K562 (cell line): Measurements from ENCODE around the gene GH2. TPM values are rescaled to one million over a fixed set of nuclear protein-coding genes. Genes with fewer than 3 reads are reported as not detected.

Experiments used
- CSDE1 ChIP-seq, 2 experiments: fragments of 450-650 bp; IDR thresholded peaks; 2 replicates each; pipeline ENCODE4 v1.6.1; 2016; ENCODE audit warnings: mild to moderate bottlenecking in 1 of 2
- DIDO1 ChIP-seq: fragments of 450-650 bp; IDR thresholded peaks from 2 replicates; pipeline ENCODE4 v1.6.1; 2016; ENCODE audit warnings: low read depth, missing biosample characterization, missing genetic modification characterization
- E2F3 ChIP-seq: fragments of 250-450 bp; sonication (Bioruptor Pico); IDR thresholded peaks from 2 replicates; pipeline ENCODE4 v1.4.0; 2020; ENCODE audit warnings: mild to moderate bottlenecking
- ESRRA ChIP-seq: fragments of 450-650 bp; IDR thresholded peaks from 2 replicates; pipeline ENCODE4 v1.6.1; 2014; ENCODE audit warnings: low read depth, mild to moderate bottlenecking, moderate library complexity, borderline replicate concordance
- GATAD2B ChIP-seq: fragments of 450-650 bp; IDR thresholded peaks from 2 replicates; pipeline ENCODE4 v1.6.1; 2017; ENCODE audit warnings: mild to moderate bottlenecking, borderline replicate concordance
- KAT7 ChIP-seq: sonication (generic); formaldehyde crosslinking; IDR thresholded peaks from 2 replicates; pipeline ENCODE4 v1.8.0; 2022; ENCODE audit warnings: missing genetic modification reagents, mild to moderate bottlenecking, borderline replicate concordance
- L3MBTL2 ChIP-seq: fragments of 450-650 bp; IDR thresholded peaks from 2 replicates; pipeline ENCODE4 v1.6.1; 2016; ENCODE audit warnings: mild to moderate bottlenecking, moderate library complexity
- LEF1 ChIP-seq: fragments of 450-650 bp; IDR thresholded peaks from 2 replicates; pipeline ENCODE4 v1.6.1; 2016; ENCODE audit warnings: mild to moderate bottlenecking
- MCM5 ChIP-seq: fragments of 450-650 bp; IDR thresholded peaks from 2 replicates; pipeline ENCODE4 v1.6.1; 2016; ENCODE audit warnings: low read depth
- MTA1 ChIP-seq: fragments of 450-650 bp; IDR thresholded peaks from 2 replicates; pipeline ENCODE4 v1.6.1; 2017; ENCODE audit warnings: borderline replicate concordance
- TBL1XR1 ChIP-seq, 2 experiments: IDR thresholded peaks; 2 replicates each; pipeline ENCODE4 v1.6.1; 2012; ENCODE audit warnings: improper control_type of control experiment in 2 of 2, low read length in 2 of 2, mild to moderate bottlenecking in 1 of 2
- TEAD1 ChIP-seq, 2 experiments: fragments of 450-650 bp in 1 of 2; sonication (generic) in 1 of 2; formaldehyde crosslinking; IDR thresholded peaks; 2 replicates each; pipeline versions ENCODE4 v1.4.0 to v1.8.0; 2020 to 2022; ENCODE audit warnings: mild to moderate bottlenecking in 2 of 2, missing genetic modification reagents in 1 of 2
- TEAD4 ChIP-seq, 2 experiments: sonication (generic) in 1 of 2; formaldehyde crosslinking in 1 of 2; IDR thresholded peaks; 2 replicates each; pipeline versions ENCODE4 v1.6.1 to v1.8.0; 2012 to 2022; ENCODE audit warnings: borderline replicate concordance in 1 of 2, inconsistent platforms in 1 of 2, low read length in 1 of 2, mild to moderate bottlenecking in 1 of 2, missing genetic modification reagents in 1 of 2
- TFAM ChIP-seq: fragments of 250-450 bp; sonication (Bioruptor Pico); conservative IDR thresholded peaks from 2 replicates; pipeline ENCODE4 v1.5.0; 2021; ENCODE audit warnings: mild to moderate bottlenecking, moderate library complexity
- ZBTB17 ChIP-seq: fragments of 450-650 bp; formaldehyde crosslinking; IDR thresholded peaks from 2 replicates; pipeline ENCODE4 v1.4.0; 2020; ENCODE audit warnings: mild to moderate bottlenecking
- ZNF41 ChIP-seq: fragments of 250-450 bp; sonication (Bioruptor Pico); conservative IDR thresholded peaks from 2 replicates; pipeline ENCODE4 v1.4.0; 2020; ENCODE audit warnings: mild to moderate bottlenecking
- polyA plus RNA-seq, 8 experiments: library from polyadenylated mRNA; depleted of rRNA in 4 of 8; stranded (reverse) in 5 of 8; unstranded in 3 of 8; fragments of >200 nt; fragmentation: Nextera tagmentation in 2 of 8; fragmentation: Illumina TruSeq in 1 of 8; extraction: Ambion mirVana in 2 of 8; extraction: Trizol in 1 of 8; gene quantifications; 2 replicates each; pipeline versions ENCODE4 v1.2.1 to v1.2.3, GENCODE V29; 2011 to 2014; ENCODE audit warnings: inconsistent platforms in 1 of 8, missing spikeins in 1 of 8
- total RNA-seq, 7 experiments: library from RNA; depleted of rRNA in 6 of 7; stranded (reverse); fragments of >200 nt in 6 of 7; fragmentation: Illumina TruSeq in 2 of 7; extraction: Trizol in 2 of 7; gene quantifications; 2 replicates each; pipeline versions ENCODE4 v1.2.1 to v1.2.3, GENCODE V29; 2011 to 2021; ENCODE audit warnings: low replicate concordance in 1 of 7
- TF ChIP-seq, protein P1 (sequence below): conservative IDR thresholded peaks from 2 replicates; pipeline ENCODE4 v1.6.1; 2011; ENCODE audit warnings: low read depth, mild to moderate bottlenecking, low read length; ENCODE audit not compliant: control insufficient read depth
- TF ChIP-seq, protein P2 (sequence below): fragments of 250-450 bp; sonication (Bioruptor Pico); IDR thresholded peaks from 2 replicates; pipeline ENCODE4 v1.8.0; 2022; ENCODE audit warnings: moderate library complexity, mild to moderate bottlenecking, inconsistent platforms
- TF ChIP-seq, protein P3 (sequence below): sonication (generic); formaldehyde crosslinking; IDR thresholded peaks from 2 replicates; pipeline ENCODE4 v1.8.0; 2022; ENCODE audit warnings: mild to moderate bottlenecking, missing genetic modification reagents
- TF ChIP-seq, protein P4 (sequence below): sonication (generic); formaldehyde crosslinking; IDR thresholded peaks from 2 replicates; pipeline ENCODE4 v1.8.0; 2022; ENCODE audit warnings: mild to moderate bottlenecking, low read depth, missing genetic modification reagents
- TF ChIP-seq, protein P5 (sequence below): fragments of 250-450 bp; sonication (Bioruptor Pico); IDR thresholded peaks from 2 replicates; pipeline ENCODE4 v1.6.1; 2021; ENCODE audit warnings: mild to moderate bottlenecking

GH2 gene
- total and polyA plus RNA-seq, 9 of the 15 experiments (the other 6 are each of a cell fraction or from before 2014, with no cell fraction given), result not detected

DNA sequence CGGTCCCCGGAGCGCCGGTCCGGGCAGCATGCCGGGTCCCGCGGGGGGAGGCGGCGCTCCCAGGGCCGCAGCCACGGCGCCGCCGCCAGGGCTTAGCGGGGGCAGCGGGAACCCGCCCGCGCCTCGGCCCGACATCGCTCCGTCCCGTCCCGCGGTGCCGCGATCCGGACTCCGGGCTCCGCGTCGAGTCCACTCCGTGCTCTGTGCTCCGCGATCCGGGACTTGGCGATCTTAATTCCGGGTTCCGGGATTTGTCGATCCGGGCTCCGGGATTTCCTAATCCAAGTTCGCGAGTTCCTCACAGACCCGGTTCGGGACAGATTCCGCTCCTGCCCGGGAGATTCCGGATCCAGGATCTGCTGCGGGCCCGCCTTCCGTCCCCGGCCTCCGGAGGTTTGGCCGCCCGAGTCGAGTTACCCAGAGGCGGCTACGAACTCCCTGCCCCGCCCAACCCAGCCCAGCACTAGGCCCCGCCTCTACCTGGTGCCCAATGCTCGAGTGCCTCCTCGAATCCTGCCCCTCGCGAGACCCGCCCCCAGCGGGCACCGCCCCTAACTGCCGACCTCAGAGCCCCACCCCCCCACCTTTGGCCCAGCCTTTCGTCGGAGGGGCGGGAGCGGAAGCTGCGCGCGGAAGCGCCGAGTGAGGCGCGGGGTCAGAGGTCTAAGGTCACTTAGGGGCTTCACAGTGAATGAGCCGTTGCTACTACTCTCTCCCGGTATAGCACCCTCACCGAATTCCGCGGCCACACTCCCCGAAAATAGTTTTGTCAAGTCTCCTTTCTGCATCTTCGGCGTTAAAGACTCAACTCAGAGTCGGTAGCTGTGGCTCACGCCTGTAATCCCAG lies 39.0 kb downstream of the GH2 start, which contains the start of gene SMARCD2 (continued):
- TF ChIP-seq, protein P1, sequence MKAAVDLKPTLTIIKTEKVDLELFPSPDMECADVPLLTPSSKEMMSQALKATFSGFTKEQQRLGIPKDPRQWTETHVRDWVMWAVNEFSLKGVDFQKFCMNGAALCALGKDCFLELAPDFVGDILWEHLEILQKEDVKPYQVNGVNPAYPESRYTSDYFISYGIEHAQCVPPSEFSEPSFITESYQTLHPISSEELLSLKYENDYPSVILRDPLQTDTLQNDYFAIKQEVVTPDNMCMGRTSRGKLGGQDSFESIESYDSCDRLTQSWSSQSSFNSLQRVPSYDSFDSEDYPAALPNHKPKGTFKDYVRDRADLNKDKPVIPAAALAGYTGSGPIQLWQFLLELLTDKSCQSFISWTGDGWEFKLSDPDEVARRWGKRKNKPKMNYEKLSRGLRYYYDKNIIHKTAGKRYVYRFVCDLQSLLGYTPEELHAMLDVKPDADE, result peak; percentile 79; the same call in 1 of the 2 replicates
- TF ChIP-seq TFAM (CRISPR knock-in tag) (no peak), TEAD4 (IDR thresholded peaks at IDR 0.05; ENCODE audit: low read length) (peak; percentile 74), TEAD4 (CRISPR knock-in tag; IDR thresholded peaks at IDR 0.05; ENCODE audit: borderline replicate concordance) (no peak; the same call in 1 of the 2 replicates), ESRRA (peak; percentile 50; the same call in 1 of the 2 replicates), MCM5 (no peak), CSDE1 (IDR thresholded peaks at IDR 0.05) (no peak), ZNF41 (CRISPR knock-in tag) (peak; percentile 68), KAT7 (peak; percentile 93; the same call in 1 of the 2 replicates), E2F3 (CRISPR knock-in tag) (peak; percentile 92), GATAD2B (peak; percentile 98), DIDO1 (peak; percentile 83), L3MBTL2 (peak; percentile 59), LEF1 (peak; percentile 71), TBL1XR1 (IDR thresholded peaks at IDR 0.05; ENCODE audit: low read length in 2 of 2) (peak; percentile 75 to 88), TEAD1 (CRISPR knock-in tag; IDR thresholded peaks at IDR 0.05) (peak; percentile 83 to 95), MTA1 (peak; percentile 86; the same call in 1 of the 2 replicates), ZBTB17 (CRISPR knock-in tag) (peak; percentile 69; the same call in 1 of the 2 replicates)
- TF ChIP-seq, protein P2, sequence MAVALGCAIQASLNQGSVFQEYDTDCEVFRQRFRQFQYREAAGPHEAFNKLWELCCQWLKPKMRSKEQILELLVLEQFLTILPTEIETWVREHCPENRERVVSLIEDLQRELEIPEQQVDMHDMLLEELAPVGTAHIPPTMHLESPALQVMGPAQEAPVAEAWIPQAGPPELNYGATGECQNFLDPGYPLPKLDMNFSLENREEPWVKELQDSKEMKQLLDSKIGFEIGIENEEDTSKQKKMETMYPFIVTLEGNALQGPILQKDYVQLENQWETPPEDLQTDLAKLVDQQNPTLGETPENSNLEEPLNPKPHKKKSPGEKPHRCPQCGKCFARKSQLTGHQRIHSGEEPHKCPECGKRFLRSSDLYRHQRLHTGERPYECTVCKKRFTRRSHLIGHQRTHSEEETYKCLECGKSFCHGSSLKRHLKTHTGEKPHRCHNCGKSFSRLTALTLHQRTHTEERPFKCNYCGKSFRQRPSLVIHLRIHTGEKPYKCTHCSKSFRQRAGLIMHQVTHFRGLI, result no peak
- TF ChIP-seq, protein P3, sequence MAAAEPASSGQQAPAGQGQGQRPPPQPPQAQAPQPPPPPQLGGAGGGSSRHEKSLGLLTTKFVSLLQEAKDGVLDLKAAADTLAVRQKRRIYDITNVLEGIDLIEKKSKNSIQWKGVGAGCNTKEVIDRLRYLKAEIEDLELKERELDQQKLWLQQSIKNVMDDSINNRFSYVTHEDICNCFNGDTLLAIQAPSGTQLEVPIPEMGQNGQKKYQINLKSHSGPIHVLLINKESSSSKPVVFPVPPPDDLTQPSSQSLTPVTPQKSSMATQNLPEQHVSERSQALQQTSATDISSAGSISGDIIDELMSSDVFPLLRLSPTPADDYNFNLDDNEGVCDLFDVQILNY (CRISPR knock-in tag), result peak; percentile 81; the same call in 1 of the 2 replicates
- TF ChIP-seq, protein P4, sequence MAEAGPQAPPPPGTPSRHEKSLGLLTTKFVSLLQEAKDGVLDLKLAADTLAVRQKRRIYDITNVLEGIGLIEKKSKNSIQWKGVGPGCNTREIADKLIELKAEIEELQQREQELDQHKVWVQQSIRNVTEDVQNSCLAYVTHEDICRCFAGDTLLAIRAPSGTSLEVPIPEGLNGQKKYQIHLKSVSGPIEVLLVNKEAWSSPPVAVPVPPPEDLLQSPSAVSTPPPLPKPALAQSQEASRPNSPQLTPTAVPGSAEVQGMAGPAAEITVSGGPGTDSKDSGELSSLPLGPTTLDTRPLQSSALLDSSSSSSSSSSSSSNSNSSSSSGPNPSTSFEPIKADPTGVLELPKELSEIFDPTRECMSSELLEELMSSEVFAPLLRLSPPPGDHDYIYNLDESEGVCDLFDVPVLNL, result no peak
- TF ChIP-seq, protein P5, sequence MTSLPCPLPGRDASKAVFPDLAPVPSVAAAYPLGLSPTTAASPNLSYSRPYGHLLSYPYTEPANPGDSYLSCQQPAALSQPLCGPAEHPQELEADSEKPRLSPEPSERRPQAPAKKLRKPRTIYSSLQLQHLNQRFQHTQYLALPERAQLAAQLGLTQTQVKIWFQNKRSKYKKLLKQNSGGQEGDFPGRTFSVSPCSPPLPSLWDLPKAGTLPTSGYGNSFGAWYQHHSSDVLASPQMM (CRISPR knock-in tag), result no peak
